Measurements from ENCODE around the gene LCN12. TPM values are rescaled to one million over a fixed set of nuclear protein-coding genes. Genes with fewer than 3 reads are reported as not detected.

The LCN12 gene
- total RNA-seq, 2 donors from 2014 or later: 6.5 to 8.6 TPM

DNA sequence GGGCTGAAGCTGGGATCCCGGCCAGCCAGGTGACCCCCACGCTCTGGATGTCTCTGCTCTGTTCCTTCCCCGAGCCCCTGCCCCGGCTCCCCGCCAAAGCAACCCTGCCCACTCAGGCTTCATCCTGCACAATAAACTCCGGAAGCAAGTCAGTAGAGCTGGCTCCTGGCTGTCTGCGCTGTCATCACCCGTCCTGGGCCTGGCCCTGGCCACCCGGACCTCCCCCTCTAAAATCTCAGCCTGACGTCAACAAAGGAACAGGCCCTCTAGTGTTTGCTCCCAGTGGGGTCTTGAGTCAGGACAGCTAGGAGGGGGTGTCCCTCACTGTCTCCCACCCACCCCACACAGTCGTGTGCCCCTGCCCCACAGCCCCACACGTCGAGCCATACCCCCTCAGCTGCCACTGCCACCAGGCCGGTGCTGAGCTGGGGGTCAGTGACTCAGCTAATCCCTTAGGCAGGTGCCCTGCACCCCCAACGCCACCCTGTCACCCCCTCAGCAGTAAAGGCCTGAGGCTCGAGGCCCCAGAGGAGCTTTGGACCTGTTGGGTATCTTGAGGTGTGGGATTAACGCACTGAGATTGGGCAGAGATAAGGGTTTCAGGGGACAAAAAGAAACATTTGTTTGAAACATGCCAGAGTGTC lies 29.6 kb downstream of the LCN12 start:
- no peak for DNase-seq
- Histone ChIP-seq H3K4me1 (peaks cover 4% of the 10 kb centered on the region), H3K27me3 (peaks cover 25% of the 10 kb centered on the region), H3K4me3 (no peak overlapping the region), H3K27ac (no peak overlapping the region), H3K9me3 (no peaks in the 10 kb centered on the region), H3K9ac (ENCODE audit: low read depth in 2 of 2, low read length in 2 of 2) (no peak overlapping the region), H3K36me3 (no peaks in the 10 kb centered on the region)
- intact Hi-C loops (cut with DNase I): no loop called here
- TF ChIP-seq CTCF (IDR thresholded peaks at IDR 0.05): no peak

GRCh38 chr9:136982232-136983051 lies 30.4 kb downstream of the LCN12 start, which contains the start of gene LCNL1:
Gene LCNL1, plus strand, starts transcription at chr9:136982993. Its CDS starts 594 bp downstream, at chr9:136983587.
- DNase-seq: no peak
- peaks cover 4% of the 10 kb centered on the region for H3K4me1 ChIP-seq
- peaks cover 25% of the 10 kb centered on the region for H3K27me3 ChIP-seq
- H3K36me3 ChIP-seq: no peaks in the 10 kb centered on the region
- H3K9ac ChIP-seq (ENCODE audit: low read depth in 2 of 2, low read length in 2 of 2): no peak within 1 kb of the TSS
- no peak within 1 kb of the TSS for H3K27ac ChIP-seq
- no peak for TF ChIP-seq CTCF (IDR thresholded peaks at IDR 0.05)
- no peak within 1 kb of the TSS for H3K4me3 ChIP-seq
- intact Hi-C loops (cut with DNase I): no loop called here
- no peaks in the 10 kb centered on the region for H3K9me3 ChIP-seq

- intact Hi-C loops (cut with DNase I): no loop called here
- Histone ChIP-seq H3K36me3 (no peaks in the 10 kb centered on the region), H3K27me3 (peaks cover 25% of the 10 kb centered on the region), H3K27ac (no peak overlapping the region), H3K4me1 (peaks cover under 1% of the 10 kb centered on the region), H3K9me3 (no peaks in the 10 kb centered on the region), H3K9ac (ENCODE audit: low read depth in 2 of 2, low read length in 2 of 2) (no peak overlapping the region), H3K4me3 (no peak overlapping the region)
- DNase-seq: no peak
- no peak for TF ChIP-seq CTCF (IDR thresholded peaks at IDR 0.05)
Observed at GRCh38 chr9:136983167-136983566, 31.1 kb downstream of the LCN12 start.

GRCh38 chr9:136983656-136984314 lies 31.7 kb downstream of the LCN12 start:
- intact Hi-C loops (cut with DNase I): no loop called here
- Histone ChIP-seq H3K4me3 (no peak overlapping the region), H3K27me3 (peaks cover 25% of the 10 kb centered on the region), H3K4me1 (no peaks in the 10 kb centered on the region), H3K9me3 (no peaks in the 10 kb centered on the region), H3K27ac (no peak overlapping the region), H3K9ac (ENCODE audit: low read depth in 2 of 2, low read length in 2 of 2) (no peak overlapping the region), H3K36me3 (no peaks in the 10 kb centered on the region)
- no peak for DNase-seq
- TF ChIP-seq CTCF (IDR thresholded peaks at IDR 0.05): no peak

- Histone ChIP-seq H3K4me1 (no peaks in the 10 kb centered on the region), H3K27ac (no peak overlapping the region), H3K36me3 (no peaks in the 10 kb centered on the region), H3K9ac (ENCODE audit: low read depth in 2 of 2, low read length in 2 of 2) (no peak overlapping the region), H3K27me3 (peaks cover 25% of the 10 kb centered on the region), H3K9me3 (no peaks in the 10 kb centered on the region), H3K4me3 (no peak overlapping the region)
- no peak for TF ChIP-seq CTCF (IDR thresholded peaks at IDR 0.05)
- no peak for DNase-seq
- intact Hi-C loops (cut with DNase I): no loop called here
Observed at GRCh38 chr9:136984464-136985026, 32.5 kb downstream of the LCN12 start.

All from colonic mucosa (tissue), 4 donors.